ENCODE measurements around the gene MCOLN1.

- no peak for TF ChIP-seq CTCF (IDR thresholded peaks at IDR 0.05)
- no peak for TF ChIP-seq POLR2A (IDR thresholded peaks at IDR 0.05)
Measured at GRCh38 chr19:7524523-7524922, 2.1 kb downstream of the MCOLN1 start.
